ENCODE results near the gene RCAN2.

Gene RCAN2

DNA sequence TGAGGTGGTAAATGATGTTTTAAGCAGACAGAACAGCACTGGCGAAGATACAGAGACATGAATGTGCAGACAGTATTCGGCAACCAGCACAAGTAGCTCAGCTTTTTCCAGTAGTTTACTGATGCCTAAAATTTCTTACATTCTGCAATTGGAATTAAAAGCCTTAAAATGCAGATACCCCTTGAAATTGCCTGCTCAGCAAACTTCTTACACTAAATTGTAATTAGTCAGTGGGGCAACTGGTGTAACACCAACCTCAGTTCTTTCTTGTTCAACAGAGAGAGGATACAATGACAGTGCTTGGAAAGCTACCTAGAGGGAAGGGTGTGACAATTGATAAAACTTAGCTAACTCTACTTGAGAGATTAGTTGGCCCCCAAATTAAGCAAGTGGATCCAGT is 199.4 kb downstream of the RCAN2 start:
- no peak for DNase-seq (ENCODE audit: low read depth in 2 of 2)

DNA sequence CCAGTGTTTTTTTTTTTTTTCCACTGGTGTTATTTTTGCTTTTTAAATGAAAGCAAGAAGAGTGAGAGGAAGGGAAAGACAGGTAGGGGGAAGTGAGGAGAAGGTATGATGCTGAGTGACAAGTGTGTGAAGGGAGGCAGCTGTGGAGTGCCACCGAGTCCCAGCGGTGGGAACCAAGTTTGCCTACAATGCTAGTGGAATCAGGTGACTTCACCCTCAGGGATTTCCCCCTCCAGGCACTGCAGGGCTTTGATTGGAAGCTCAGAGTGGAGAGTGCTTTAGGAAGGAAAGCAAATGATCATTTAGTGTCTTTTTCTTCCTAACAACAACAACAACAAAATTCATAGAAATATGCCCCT is 200.0 kb downstream of the RCAN2 start:
- no peak for DNase-seq (ENCODE audit: low read depth in 2 of 2)

DNA sequence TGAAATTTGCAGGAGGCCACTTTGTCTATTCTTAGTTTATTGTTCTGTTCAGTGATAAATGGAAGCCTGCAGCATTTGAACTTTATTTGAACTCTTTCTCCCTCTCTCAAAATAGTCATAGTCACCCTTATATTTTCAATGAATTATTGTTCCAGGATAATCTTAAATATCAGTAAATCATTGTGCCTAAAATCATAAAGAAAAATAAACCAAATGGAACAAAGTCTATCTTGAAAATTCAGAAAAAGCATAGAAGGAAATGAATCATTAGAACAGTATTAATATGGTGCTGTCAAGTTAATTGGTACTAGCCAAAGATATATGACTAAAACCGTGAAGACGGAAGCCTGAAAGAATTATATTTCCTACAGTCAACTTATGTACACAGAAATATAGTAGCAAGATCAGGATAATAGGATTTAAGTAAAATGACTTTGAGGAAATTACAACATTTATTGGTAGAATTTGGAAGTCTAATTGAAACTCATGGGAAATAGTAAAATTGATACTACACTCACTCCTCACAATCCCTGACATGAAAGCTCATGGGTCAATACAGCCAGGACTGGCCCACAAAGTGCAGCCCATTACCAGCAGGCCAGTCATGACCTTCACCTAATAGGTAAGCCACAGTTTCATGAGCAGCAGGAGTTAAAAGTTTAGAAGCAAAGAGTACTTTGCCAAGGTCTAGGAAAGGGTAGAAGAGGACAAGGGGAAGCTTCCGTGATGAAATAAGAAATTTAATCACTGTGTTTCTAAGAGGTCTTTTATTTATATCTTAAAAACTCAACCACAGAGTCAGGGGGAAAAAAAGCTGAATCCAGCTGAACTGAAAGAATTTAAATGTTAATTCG is 200.6 kb downstream of the RCAN2 start:
- no peak for DNase-seq (ENCODE audit: low read depth in 2 of 2)

DNA sequence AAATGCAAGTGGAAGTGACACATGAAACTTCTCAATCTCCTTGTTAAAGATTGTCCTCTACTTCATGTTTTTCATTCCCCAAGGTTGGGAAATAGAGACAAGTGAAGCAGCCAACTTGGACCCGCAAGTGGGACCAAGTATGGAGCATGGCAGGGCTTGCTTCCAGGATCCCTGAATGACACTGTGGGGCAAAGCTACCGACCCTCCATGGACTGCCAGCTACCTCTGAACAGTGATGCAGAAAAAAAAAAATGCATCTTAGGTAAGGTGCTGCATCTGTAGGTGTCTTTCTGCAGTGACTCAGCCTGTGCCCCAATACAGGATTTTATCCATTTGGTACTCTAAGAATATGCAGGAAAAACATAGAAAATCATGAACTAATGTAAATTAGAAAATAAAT is 201.4 kb downstream of the RCAN2 start:
- no peak for DNase-seq (ENCODE audit: low read depth in 2 of 2)

DNA sequence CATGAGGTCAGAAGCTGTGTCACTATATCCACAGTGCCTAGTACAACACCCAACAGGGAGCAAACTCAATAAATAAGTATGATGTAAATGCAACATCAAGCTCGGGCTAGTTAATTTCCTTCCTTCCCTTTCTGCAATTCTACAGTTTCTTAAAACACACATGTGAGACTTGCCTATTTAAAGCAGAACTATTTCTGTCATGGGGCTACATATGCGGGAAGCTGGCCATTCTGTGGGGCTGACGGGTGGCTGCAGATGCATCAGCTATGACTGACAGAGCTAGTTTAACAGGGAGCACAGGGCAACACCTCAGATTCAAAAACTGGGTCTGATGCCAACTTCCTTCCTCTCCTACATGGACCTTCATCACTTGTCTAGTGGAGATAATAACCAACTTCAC is 202.4 kb downstream of the RCAN2 start:
- no peak for DNase-seq (ENCODE audit: low read depth in 2 of 2)

DNA sequence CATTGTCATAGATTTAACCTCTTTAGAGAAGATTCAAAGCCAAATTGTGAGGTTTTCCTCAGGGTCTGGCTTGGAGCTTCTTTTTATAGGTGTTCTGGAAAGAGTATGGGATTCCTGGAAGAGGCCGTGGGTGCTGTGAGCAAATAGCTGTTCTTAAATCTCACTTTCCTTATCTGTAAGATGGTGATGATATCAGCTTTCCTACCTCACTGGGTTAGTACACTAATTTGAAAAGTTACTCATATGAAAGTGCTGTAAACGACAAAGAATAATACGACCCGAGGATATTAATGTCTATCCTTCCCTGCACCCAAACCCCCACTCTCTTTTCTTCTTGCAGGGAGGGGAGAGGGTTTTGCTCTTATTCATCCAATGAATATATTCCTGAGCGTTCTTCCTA is 203.6 kb downstream of the RCAN2 start:
- no peak for DNase-seq (ENCODE audit: low read depth in 2 of 2)

DNA sequence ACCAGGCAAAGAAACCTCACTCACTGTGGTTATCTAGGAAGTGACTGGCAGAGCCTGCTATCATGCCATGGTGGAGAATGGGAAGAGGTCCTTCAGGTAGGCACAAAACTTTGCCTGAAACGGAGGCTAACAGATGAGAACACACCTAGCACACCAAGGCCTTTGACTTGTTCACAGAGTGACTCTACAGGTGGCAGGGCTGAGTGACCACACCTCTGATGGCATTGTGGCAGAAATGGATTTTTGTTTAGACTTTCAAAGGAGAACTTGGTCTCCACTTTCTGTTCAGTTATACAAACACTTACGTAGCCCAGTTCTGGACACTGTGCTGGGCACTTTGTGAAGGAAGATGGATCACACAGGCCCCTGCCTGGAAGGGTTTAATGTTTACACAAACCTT is 204.2 kb downstream of the RCAN2 start:
- no peak for DNase-seq (ENCODE audit: low read depth in 2 of 2)

DNA sequence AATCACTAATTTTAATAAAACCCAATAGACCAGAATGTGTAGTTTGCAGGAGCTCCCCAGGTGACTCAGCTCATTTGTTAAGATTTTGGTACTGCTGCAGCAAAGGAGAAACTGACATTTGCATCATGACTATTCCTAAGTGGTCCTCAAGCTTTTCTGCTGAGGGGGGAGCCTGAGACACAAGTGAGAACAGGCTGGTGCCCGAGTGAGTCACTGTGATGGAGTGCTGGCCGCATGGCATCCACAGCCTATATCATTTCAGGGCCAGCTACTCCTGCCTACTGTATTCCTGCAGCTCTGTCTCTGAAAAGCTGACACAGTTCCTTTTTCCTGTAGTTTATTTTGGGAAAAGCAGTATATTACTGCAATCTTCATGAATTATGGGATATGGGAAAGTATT is 206.8 kb downstream of the RCAN2 start:
- DNase-seq (ENCODE audit: low read depth in 2 of 2), result no peak

DNA sequence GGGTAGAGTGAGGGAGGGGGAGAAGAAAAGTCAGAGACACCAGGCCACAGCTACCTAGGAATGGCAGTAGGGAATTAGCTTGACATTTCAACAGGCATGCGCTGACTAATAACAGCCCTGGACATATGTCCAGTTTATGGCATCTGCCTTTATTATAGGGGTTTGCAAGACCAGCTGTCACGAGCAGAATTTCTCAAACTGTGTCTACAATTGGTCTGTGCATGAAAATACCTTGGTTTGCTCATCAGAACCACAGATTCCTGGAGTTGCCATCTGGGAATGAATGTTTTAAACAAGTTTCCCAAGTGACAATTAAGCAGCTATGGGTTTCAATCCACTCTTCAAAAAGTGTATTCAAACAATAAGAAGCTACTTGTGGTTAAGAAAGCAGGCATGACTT is 210.1 kb downstream of the RCAN2 start:
- DNase-seq (ENCODE audit: low read depth in 2 of 2), result no peak

DNA sequence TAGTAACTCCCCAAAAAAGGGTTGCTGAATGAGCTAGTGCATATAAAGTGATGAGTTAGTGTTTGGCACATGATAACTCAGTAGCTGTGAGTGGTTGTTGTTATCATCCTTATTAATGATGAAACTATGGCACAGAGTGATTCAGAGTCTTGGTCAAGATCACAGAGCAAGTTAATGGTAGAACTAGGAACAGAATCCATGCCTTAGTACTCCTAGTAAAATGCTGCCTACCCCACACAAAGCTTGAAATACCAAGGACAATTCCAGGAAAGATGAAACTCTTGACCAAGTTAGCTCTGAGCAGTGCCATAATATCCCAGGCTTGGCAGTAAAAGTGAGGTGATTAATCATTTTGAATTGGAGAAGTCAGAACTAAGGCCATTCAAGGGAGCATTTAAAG is 211.4 kb downstream of the RCAN2 start:
- DNase-seq (ENCODE audit: low read depth in 2 of 2), result no peak

DNA sequence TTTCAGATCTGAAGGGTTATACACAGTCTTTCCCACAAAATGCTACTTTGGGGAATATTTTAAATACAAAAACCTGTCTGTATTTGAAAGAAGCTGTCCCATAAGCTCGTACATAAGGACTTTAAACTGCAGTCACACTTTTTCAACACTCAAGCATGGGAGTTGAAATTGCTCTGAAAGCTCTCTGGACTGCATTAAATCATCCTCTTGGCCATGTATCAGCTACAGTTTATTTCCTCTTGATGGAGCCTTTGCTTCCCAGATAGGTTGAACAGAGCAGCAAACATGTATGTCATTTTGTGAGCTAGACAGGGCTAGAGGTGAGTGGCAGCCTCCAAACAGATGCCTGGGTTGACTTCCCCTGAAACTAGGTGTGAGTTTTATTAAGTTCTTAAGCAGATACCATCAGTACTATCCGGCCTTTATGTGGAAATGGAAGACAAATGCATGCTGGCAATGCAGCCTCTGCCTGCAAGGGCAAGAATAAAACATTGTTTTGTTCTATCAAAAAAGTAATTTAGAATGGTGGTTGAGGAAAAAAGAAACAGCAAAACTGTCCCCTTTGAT is 214.6 kb downstream of the RCAN2 start:
- DNase-seq (ENCODE audit: low read depth in 2 of 2), result no peak

DNA sequence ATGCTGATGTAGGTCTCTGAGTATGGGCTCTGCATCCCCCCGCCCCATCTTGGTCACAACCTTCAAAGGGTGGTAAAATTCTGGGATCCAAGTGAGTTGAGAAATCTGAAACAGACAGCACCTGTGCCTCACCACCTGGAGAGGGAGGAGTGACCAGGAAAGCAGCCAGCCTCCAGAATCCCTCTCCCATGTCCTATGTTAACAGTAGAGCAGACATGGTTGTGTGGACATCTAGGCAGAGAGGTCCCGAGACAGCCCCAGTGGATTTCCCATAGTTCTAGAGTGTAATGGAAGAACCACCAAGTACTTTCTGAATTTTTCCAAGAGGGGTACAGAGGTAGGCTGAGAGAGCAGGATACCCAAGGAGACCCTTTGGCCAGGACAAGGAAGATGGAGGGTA is 216.7 kb downstream of the RCAN2 start:
- DNase-seq (ENCODE audit: low read depth in 2 of 2), result no peak

DNA sequence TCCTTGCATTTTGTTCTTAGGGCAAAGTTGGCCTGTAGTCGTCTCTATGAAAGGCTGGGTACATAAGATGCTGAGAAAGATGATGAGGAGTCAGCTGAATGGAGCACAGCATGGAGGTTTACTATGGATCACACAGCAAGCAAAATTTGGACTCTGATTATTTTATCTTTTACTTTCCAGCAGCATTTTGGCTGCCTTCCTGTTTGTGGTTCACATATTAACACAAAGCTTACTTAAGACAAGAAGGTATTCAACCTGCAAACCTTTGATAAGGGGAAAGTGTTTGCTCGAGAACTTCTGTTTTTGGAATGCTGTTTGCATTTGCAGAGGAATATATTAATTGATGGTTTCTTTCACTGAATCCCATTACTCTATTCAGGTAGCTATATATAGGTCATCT is 217.3 kb downstream of the RCAN2 start:
- no peak for DNase-seq (ENCODE audit: low read depth in 2 of 2)

DNA sequence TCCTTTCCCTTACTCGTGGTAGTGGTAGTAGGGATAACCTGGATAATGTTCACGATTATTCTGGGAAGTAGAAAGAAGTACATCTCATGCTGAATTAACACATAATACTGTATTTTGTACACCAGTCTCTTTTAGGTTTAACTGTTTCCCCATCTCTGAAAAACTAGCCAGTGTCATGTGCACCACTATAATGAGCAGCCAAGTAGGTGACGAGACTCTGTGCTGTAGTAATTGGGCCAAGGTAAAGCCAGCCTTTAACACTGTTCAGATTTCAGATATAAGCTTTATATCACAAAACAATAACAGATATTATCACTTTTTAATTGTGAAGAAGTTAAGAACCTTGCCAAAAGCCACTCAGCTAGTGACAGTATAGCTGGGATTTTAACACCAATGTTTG is 219.5 kb downstream of the RCAN2 start:
- DNase-seq (ENCODE audit: low read depth in 2 of 2), result no peak

DNA sequence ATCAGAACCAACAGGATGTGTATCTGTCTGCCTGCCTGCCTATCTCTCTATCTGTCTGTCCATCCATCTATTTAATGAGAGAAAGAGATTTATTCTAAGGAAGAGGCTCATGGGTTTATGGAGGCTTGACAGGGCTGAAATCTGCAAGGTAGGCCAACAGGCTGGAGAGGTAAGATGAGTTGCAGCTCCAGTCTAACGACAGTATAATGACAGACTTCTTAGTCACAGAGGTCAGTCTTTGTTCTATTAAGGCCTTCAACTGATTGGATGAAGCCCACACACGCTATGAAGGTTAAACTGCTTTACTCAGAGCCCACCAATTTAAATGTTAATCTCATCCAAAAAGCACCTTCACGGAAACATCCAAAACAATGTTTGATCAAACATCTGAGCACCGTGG is 220.1 kb downstream of the RCAN2 start:
- no peak for DNase-seq (ENCODE audit: low read depth in 2 of 2)

DNA sequence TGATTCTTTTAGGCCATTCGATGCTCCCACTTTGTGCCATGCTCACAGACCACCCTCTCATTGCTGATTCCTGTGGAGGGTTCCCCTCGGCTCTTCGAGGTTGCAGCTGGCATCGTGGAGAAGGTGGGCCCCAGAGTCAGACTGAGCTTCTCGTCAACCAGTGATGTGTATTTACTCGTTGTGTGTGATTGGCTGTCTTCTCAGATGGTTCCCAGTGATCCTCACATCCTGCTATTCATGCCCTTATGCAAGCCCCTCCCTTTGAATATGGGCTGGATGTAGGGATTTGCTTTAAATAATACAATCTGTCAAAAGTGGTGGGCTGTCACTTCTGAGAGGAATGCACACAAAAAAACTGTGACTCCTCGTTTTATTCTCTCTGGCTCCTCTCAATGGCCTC is 220.9 kb downstream of the RCAN2 start:
- DNase-seq (ENCODE audit: low read depth in 2 of 2), result no peak

DNA sequence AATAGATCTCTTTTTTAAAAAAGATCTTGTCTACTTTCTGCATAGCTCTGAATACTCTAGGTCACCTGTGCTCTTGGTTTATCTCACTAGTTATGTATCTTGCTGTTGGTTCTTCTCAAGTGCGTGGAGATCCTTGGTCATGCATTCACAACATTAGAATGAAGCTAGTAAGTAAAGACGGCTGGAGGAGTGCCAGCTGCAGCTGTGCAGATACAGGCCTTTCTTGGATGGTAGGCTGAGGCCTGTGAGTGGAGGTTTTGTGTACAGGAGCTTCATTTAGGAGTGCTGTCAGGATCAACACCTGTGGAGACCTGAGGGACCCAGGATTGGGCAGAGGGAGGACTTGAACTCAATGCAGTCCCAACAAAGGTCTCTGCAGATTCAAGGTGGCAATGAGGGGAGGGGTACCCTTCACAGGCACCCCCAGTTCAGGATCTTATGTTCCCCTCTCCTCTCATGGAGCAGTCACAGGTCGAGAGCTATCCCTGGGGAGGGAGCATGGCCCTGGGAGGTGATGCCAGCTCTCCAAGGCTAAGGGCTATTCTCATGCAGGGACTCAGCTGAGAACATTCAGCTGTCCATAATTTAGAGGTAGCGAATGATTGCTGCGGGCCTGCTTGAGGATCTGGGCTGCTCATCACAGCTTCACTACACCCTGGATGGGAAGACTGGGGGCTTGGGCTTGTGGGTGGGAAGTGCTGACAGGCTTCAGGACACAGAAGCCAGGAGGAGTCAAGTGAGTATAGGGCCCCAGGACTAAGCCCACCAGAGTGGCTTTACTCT is 221.6 kb downstream of the RCAN2 start:
- DNase-seq (ENCODE audit: low read depth in 2 of 2), result no peak

DNA sequence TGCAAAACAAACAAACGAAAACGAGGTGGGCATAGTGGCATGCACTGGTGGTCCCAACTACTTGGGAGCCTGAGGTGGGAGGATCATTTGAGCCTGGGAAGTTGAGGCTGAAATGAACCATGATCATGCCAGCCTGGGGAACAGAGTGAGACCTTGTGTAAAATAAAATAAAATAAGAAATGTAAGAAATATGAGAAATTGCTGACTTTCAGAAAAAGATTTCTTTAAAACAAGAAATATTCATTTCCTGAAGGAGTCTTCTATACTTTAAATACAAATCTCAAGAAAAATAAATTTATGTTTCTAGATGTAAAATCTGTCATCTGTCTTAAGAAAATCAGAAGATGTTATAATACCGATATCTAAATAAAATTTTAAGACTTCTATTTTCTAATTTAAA is 223.7 kb downstream of the RCAN2 start:
- DNase-seq (ENCODE audit: low read depth in 2 of 2), result no peak

DNA sequence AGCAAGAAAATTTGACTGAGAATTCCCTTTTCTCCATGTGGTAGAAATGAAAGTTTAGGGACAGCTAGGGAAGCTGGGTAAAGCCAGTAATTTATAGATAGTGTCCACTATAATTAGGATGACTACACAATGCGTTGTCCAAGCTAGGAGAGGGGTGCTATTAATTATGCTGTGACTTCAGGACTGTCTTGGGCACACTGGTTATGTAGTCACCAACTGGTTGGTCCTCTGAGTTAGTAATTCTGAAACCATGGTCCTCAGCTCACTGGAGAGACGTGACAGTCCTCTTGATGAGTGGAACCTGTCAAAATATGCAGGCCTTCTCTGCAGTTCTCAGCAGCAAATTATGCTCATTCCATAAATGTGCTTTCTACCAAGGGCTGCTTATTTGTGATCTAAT is 225.9 kb downstream of the RCAN2 start:
- no peak for DNase-seq (ENCODE audit: low read depth in 2 of 2)

DNA sequence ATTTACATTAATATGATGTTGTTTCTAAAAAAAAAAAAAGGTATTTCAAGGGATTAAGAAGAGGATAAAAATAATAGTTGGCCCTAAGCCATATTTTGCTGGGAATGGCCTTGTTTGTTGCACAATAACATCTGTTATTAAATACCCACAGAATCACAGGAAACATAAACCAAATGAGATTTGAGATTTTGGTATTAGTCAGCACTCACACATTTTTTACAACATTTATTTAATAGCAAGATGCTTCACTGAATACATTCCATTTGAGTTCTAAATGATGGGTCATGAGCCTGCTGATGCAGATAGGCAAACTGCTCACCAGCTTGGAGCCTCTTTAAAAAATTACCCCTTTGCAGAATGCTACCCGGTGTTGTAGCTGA is 227.6 kb downstream of the RCAN2 start:
- no peak for DNase-seq (ENCODE audit: low read depth in 2 of 2)

DNA sequence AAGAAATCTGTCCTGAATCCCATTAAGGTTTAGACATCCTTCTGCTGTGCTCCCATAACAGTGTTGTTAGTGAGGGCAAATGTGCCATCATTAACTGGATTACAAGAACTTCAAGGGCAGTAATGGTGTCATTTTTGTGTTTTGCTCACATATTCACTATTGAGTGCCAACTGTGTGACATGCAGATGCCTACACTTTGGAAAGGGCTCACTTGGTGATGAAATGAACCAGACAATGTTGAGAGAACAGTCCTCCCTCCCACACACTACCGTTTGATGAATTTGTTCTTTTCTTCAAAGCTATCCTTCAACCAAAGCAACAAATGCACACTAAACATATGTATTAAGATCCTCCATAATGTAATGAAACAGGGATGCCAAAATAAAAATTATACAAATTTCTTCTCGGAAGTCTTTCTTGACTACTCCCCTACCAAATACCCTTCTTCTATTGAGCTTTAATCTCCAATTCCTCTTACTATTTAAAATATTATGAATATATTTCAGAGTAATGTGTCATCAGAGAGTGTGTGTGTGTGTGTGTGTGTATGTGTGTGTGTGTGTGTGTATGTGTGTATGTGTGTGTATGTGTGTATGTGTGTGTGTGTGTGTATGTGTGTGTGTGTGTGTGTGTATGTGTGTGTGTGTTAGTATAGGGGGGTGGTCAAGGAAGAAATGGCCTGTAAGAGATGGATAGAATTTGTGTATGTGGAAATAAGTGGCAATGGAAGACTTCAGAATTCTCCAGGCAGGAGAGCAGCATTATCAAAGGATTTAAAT is 228.1 kb downstream of the RCAN2 start:
- DNase-seq (ENCODE audit: low read depth in 2 of 2), result no peak

DNA sequence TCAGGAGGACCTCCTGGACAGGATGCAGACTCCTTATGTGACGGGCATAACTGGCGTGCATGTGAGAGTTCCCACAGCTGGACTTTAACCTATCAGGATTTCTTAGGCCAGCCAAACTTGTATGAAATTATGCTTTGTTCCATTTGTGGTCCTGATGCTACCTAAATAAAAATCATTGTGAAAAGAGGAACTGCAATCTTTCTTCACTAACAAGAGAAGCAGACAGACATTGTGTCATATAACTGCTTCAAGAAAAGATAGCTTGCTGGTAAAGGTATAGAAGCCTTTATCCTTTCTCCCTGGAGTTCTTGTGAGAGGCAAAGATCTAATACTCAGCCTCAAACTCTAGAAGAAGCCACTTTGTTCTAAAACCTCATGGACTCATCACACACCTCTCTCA is 233.0 kb downstream of the RCAN2 start:
- no peak for DNase-seq (ENCODE audit: low read depth in 2 of 2)
